ENCODE measurements around the gene WWOX. TPM values are rescaled to one million over a fixed set of nuclear protein-coding genes. Genes with fewer than 3 reads are reported as not detected.

WWOX gene
- total and polyA plus RNA-seq, 4 donors: 5.4 to 61.5 (median 18.4) TPM

DNA sequence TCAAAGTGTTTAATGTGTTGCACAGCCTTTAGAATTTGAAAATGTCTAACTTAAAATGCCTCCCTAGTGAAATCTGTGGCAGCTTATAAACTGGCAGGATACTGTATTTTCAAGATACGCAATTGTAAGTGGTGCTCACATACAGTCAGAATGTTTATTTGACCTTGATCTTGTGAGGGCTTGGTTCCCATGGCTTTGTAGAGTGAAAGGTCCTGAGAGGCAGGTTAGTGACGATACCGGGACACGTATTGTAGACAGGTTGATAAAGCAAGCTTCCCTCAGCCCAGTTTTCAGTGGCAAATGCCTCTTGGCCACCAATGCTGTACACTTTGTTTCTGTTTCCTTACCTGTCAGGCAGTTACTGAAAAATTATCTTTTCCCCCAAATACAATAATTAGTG, 1074.5 kb downstream of the WWOX start:
- TF ChIP-seq, protein P1, sequence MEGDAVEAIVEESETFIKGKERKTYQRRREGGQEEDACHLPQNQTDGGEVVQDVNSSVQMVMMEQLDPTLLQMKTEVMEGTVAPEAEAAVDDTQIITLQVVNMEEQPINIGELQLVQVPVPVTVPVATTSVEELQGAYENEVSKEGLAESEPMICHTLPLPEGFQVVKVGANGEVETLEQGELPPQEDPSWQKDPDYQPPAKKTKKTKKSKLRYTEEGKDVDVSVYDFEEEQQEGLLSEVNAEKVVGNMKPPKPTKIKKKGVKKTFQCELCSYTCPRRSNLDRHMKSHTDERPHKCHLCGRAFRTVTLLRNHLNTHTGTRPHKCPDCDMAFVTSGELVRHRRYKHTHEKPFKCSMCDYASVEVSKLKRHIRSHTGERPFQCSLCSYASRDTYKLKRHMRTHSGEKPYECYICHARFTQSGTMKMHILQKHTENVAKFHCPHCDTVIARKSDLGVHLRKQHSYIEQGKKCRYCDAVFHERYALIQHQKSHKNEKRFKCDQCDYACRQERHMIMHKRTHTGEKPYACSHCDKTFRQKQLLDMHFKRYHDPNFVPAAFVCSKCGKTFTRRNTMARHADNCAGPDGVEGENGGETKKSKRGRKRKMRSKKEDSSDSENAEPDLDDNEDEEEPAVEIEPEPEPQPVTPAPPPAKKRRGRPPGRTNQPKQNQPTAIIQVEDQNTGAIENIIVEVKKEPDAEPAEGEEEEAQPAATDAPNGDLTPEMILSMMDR (IDR thresholded peaks at IDR 0.05; ENCODE audit: control extremely low read depth, extremely low read depth): no peak
- DNase-seq: no peak
- Histone ChIP-seq H3K4me3 (no peak overlapping the region), H3K9me3 (ENCODE audit: control insufficient read depth in 4 of 4, insufficient read depth in 3 of 4, low read length in 3 of 4) (peaks cover 0 to 5% (median 1%) of the 10 kb centered on the region in 4 donors), H3K4me1 (ENCODE audit: control insufficient read depth in 5 of 5, insufficient read depth in 5 of 5, low read length in 5 of 5) (peaks cover 0 to 10% (median 0%) of the 10 kb centered on the region in 5 donors), H3K27me3 (ENCODE audit: control insufficient read depth in 3 of 3, insufficient read depth in 3 of 3, low read length in 2 of 3) (no peaks in the 10 kb centered on the region), H3K9ac (ENCODE audit: insufficient read depth in 1 of 2, low read length in 2 of 2) (no peak overlapping the region), H3K36me3 (ENCODE audit: control insufficient read depth in 4 of 4, insufficient read depth in 4 of 4, low read length in 4 of 4) (no peaks in the 10 kb centered on the region), H3K27ac (ENCODE audit: low read depth in 1 of 2, low read length in 1 of 2) (no peak overlapping the region)
- no peak for ATAC-seq (ENCODE audit: insufficient read depth, low FRiP score)
- WGBS, 2 donors: 72 to 83% methylated on average over 4 of the region's 4 CpGs

DNA sequence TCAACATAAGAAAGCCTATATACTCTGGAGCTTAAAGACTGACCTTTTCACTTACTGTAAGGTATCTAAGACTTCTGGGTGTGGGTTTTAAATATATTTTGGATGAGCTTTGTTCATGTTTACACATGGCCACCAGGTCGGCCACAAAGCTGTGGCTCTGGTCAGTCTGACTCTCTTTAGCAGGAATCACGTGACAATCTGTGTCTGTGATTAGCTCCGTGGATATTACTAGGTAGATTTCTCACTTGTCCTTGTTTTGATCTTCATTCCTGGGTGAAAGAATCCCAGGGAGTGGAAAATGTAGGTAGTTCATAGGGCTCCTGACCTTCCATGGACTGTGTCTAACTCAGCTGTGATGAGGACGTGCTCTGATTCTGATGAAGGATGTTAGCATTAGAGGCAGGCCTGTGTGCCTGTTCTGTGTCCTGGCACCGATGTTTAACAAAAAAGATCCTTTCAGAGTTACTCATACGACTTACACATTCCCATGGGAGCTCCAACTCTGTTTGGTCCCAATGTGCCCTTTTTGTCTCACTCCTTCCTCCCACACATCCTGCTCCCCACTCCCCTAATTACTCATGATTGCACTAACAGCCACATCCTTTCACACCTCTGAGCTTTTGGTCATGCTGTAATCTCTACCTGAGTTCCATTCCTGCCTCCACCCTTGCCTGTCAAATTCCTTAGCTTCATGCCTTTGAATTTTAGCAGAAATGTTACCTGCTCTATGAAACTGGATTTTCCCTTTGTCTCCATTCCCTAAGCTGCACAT, 1076.0 kb downstream of the WWOX start:
- H3K27me3 ChIP-seq (ENCODE audit: control insufficient read depth in 3 of 3, insufficient read depth in 3 of 3, low read length in 2 of 3): no peaks in the 10 kb centered on the region
- 84 to 91% methylated on average over 6 of the region's 6 CpGs for WGBS, 2 donors
- H3K4me1 ChIP-seq (ENCODE audit: control insufficient read depth in 5 of 5, insufficient read depth in 5 of 5, low read length in 5 of 5): peaks cover 0 to 10% (median 0%) of the 10 kb centered on the region in 5 donors
- no peak for ATAC-seq (ENCODE audit: insufficient read depth, low FRiP score)
- no peaks in the 10 kb centered on the region for H3K36me3 ChIP-seq (ENCODE audit: control insufficient read depth in 4 of 4, insufficient read depth in 4 of 4, low read length in 4 of 4)
- TF ChIP-seq, protein P1 (IDR thresholded peaks at IDR 0.05; ENCODE audit: control extremely low read depth, extremely low read depth): no peak
- H3K9ac ChIP-seq (ENCODE audit: insufficient read depth in 1 of 2, low read length in 2 of 2): no peak overlapping the region
- H3K9me3 ChIP-seq (ENCODE audit: control insufficient read depth in 4 of 4, insufficient read depth in 3 of 4, low read length in 3 of 4): peaks cover 0 to 5% (median 2%) of the 10 kb centered on the region in 4 donors
- H3K4me3 ChIP-seq: no peak overlapping the region
- DNase-seq: no peak
- H3K27ac ChIP-seq (ENCODE audit: low read depth in 1 of 2, low read length in 1 of 2): no peak overlapping the region

DNA sequence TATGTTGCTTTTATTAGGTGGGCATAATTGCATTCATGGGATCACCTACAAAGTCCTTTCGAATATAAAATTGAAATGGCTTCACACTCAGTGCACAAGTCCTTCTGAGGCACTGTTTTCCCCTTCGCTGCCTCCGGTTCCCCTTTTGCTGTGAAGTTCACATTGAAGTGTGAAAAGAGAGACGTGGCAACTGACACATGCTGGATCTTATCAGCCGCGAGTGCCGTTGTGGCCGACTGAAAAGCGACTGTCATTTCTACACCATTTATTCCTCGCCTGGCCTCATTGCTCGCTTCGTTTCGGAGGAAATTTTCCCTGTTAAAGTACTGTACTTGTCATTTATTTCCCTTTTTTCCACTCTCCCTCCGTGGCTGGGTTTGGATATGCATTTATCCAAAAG, 1077.6 kb downstream of the WWOX start:
- Histone ChIP-seq H3K4me3 (no peak overlapping the region), H3K9me3 (ENCODE audit: control insufficient read depth in 4 of 4, insufficient read depth in 3 of 4, low read length in 3 of 4) (peaks cover 0 to 5% (median 2%) of the 10 kb centered on the region in 4 donors), H3K27me3 (ENCODE audit: control insufficient read depth in 3 of 3, insufficient read depth in 3 of 3, low read length in 2 of 3) (no peaks in the 10 kb centered on the region), H3K36me3 (ENCODE audit: control insufficient read depth in 4 of 4, insufficient read depth in 4 of 4, low read length in 4 of 4) (no peaks in the 10 kb centered on the region), H3K27ac (ENCODE audit: low read depth in 1 of 2, low read length in 1 of 2) (no peak overlapping the region), H3K4me1 (ENCODE audit: control insufficient read depth in 5 of 5, insufficient read depth in 5 of 5, low read length in 5 of 5) (peaks cover 0 to 4% (median 0%) of the 10 kb centered on the region in 5 donors), H3K9ac (ENCODE audit: insufficient read depth in 1 of 2, low read length in 2 of 2) (no peak overlapping the region)
- 40 to 61% methylated on average over 14 of the region's 14 CpGs for WGBS, 2 donors
- TF ChIP-seq, protein P1 (IDR thresholded peaks at IDR 0.05; ENCODE audit: control extremely low read depth, extremely low read depth): no peak
- DNase-seq (peak in 1 of 3 donors; percentile 40), ATAC-seq (ENCODE audit: insufficient read depth, low FRiP score) (no peak)
